Eye (tissue), 1 donor: ENCODE data around the gene QRFP.
"Not testable (repeated sequence)": the region's sequence is repeated elsewhere in the genome, so short reads cannot be mapped to it uniquely, and the experiment has no call there.

Experiments
- DNase-seq: peaks from one replicate; pipeline ENCODE4 v3.0.0-alpha.2; 2015

The QRFP gene

GRCh38 chr9:130870491-130871381, 25.9 kb downstream of the QRFP start:
- DNase-seq, result peak; percentile 69

- no peak for DNase-seq
Measured at GRCh38 chr9:130869250-130869649, 27.4 kb downstream of the QRFP start.

- DNase-seq, result no peak
Measured at GRCh38 chr9:130868230-130868629, 28.4 kb downstream of the QRFP start.

- DNase-seq, result no peak
Measured at GRCh38 chr9:130867556-130867955, 29.1 kb downstream of the QRFP start.

GRCh38 chr9:130866474-130866965, 30.1 kb downstream of the QRFP start:
- DNase-seq, result peak; percentile 96

- no peak for DNase-seq
Measured at GRCh38 chr9:130865921-130866320, 30.7 kb downstream of the QRFP start.

GRCh38 chr9:130864541-130864940, 32.1 kb downstream of the QRFP start:
- no peak for DNase-seq

GRCh38 chr9:130862747-130863146, 33.9 kb downstream of the QRFP start:
- no peak for DNase-seq

GRCh38 chr9:130862217-130862616, 34.4 kb downstream of the QRFP start:
- no peak for DNase-seq

GRCh38 chr9:130861372-130862180, 35.0 kb downstream of the QRFP start:
- DNase-seq, result no peak

- peak; percentile 88 for DNase-seq
Measured at GRCh38 chr9:130860458-130861316, 35.9 kb downstream of the QRFP start.

GRCh38 chr9:130858739-130859705, 37.6 kb downstream of the QRFP start:
- peak; percentile 45 for DNase-seq

GRCh38 chr9:130857864-130858738, 38.5 kb downstream of the QRFP start:
- DNase-seq, result peak; percentile 80

GRCh38 chr9:130856474-130856873, 40.1 kb downstream of the QRFP start:
- no peak for DNase-seq

- no peak for DNase-seq
Measured at GRCh38 chr9:130854835-130855234, 41.8 kb downstream of the QRFP start.

GRCh38 chr9:130854092-130854491, 42.5 kb downstream of the QRFP start:
- no peak for DNase-seq

- no peak for DNase-seq
Measured at GRCh38 chr9:130852801-130853200, 43.8 kb downstream of the QRFP start.

GRCh38 chr9:130849356-130849755, 47.3 kb downstream of the QRFP start:
- DNase-seq, result no peak

- DNase-seq, result not testable (repeated sequence)
Measured at GRCh38 chr9:130848514-130848913, 48.1 kb downstream of the QRFP start.
